ENCODE results near the gene FURIN. TPM values are rescaled to one million over a fixed set of nuclear protein-coding genes. Genes with fewer than 3 reads are reported as not detected.
"Not testable (repeated sequence)": the region's sequence is repeated elsewhere in the genome, so short reads cannot be mapped to it uniquely, and the experiment has no call there.

The FURIN gene
- total RNA-seq, 1 experiment from 2014 or later: 62.0 TPM

GRCh38 chr15:90893175-90894090 is 25.0 kb downstream of the FURIN start:
- Histone ChIP-seq H3K27me3 (ENCODE audit: control insufficient read depth, insufficient read depth, low read length) (no peaks in the 10 kb centered on the region), H3K36me3 (ENCODE audit: control insufficient read depth, insufficient read depth, low read length) (no peaks in the 10 kb centered on the region; the same call in 1 of the 2 replicates), H3K27ac (ENCODE audit: low read length) (no peak overlapping the region), H3K4me3 (ENCODE audit: low read depth in 2 of 2, low read length in 2 of 2) (no peak overlapping the region), H3K4me1 (ENCODE audit: control insufficient read depth, insufficient read depth, low read length) (no peaks in the 10 kb centered on the region), H3K9me3 (ENCODE audit: control insufficient read depth, insufficient read depth, low read depth, low read length) (no peaks in the 10 kb centered on the region)
- ATAC-seq (peak; percentile 21; the same call in 1 of the 2 replicates), DNase-seq (ENCODE audit: low read depth, low spot score) (no peak)
- ChIA-PET CTCF (interaction anchor here (0.6 kb wide), 1 partner anchor 178 kb away, joined by 3 read pairs; no protein-coding TSS in a partner anchor), POLR2A (interaction anchor here (0.5 kb wide), 1 partner anchor 115 kb away, joined by 3 read pairs; no protein-coding TSS in a partner anchor)
- TF ChIP-seq REST (IDR thresholded peaks at IDR 0.05; ENCODE audit: insufficient read depth in 1 of 2, low read depth in 2 of 2, low read length in 1 of 2) (no peak), CTCF (IDR thresholded peaks at IDR 0.05) (peak; percentile 73)
- no TSS peak for BruUV-seq (replicated peaks)
- in situ Hi-C loops (cut with HindIII; ENCODE audit: low pct_unique_long_range_greater_than_20kb, low sequenced_read_pairs) (no loop called here), intact Hi-C loops (cut with micrococcal nuclease; ENCODE audit: unreplicated experiment) (no loop called here)

- H3K4me3 ChIP-seq (ENCODE audit: low read depth in 2 of 2, low read length in 2 of 2): no peak overlapping the region
- TF ChIP-seq CTCF (IDR thresholded peaks at IDR 0.05): 0 out of 2 replicates have a peak, but pooled peaks have one; percentile 10
- no peak for TF ChIP-seq SIN3A (IDR thresholded peaks at IDR 0.05; ENCODE audit: borderline replicate concordance, insufficient read depth, low read depth, low read length)
- no peaks in the 10 kb centered on the region; the same call in 1 of the 2 replicates for H3K36me3 ChIP-seq (ENCODE audit: control insufficient read depth, insufficient read depth, low read length)
- intact Hi-C loops (cut with micrococcal nuclease; ENCODE audit: unreplicated experiment) (no loop called here), in situ Hi-C loops (cut with HindIII; ENCODE audit: low pct_unique_long_range_greater_than_20kb, low sequenced_read_pairs) (no loop called here)
- no peak overlapping the region for H3K27ac ChIP-seq (ENCODE audit: low read length)
- DNase-seq (ENCODE audit: low read depth, low spot score) (no peak), ATAC-seq (0 out of 2 replicates have a peak, but pooled peaks have one; percentile 26)
- no peaks in the 10 kb centered on the region for H3K4me1 ChIP-seq (ENCODE audit: control insufficient read depth, insufficient read depth, low read length)
- H3K27me3 ChIP-seq (ENCODE audit: control insufficient read depth, insufficient read depth, low read length): no peaks in the 10 kb centered on the region
- POLR2A ChIA-PET: no interaction called here
- CTCF ChIA-PET: interaction anchor here (0.9 to 1.2 kb wide), 3 partner anchors 7 to 36 kb away, joined by 3 to 4 read pairs (median 3); partner anchors contain the start of gene MAN2A2
- BruUV-seq (replicated peaks): no TSS peak
- no peaks in the 10 kb centered on the region for H3K9me3 ChIP-seq (ENCODE audit: control insufficient read depth, insufficient read depth, low read depth, low read length)
Observed at GRCh38 chr15:90895571-90896117, 27.3 kb downstream of the FURIN start.

GRCh38 chr15:90897131-90897655 is 28.8 kb downstream of the FURIN start:
- H3K36me3 ChIP-seq (ENCODE audit: control insufficient read depth, insufficient read depth, low read length); H3K9me3 ChIP-seq (ENCODE audit: control insufficient read depth, insufficient read depth, low read depth, low read length); H3K27me3 ChIP-seq (ENCODE audit: control insufficient read depth, insufficient read depth, low read length); H3K4me1 ChIP-seq (ENCODE audit: control insufficient read depth, insufficient read depth, low read length); DNase-seq (ENCODE audit: low read depth, low spot score); ATAC-seq; in situ Hi-C loops (cut with HindIII; ENCODE audit: low pct_unique_long_range_greater_than_20kb, low sequenced_read_pairs); H3K4me3 ChIP-seq (ENCODE audit: low read depth in 2 of 2, low read length in 2 of 2); intact Hi-C loops (cut with micrococcal nuclease; ENCODE audit: unreplicated experiment); BruUV-seq (replicated peaks); H3K27ac ChIP-seq (ENCODE audit: low read length): not testable (repeated sequence)
- CTCF ChIA-PET: interaction anchor here (0.7 kb wide), 1 partner anchor 14 kb away, joined by 4 read pairs; no protein-coding TSS in a partner anchor
- POLR2A ChIA-PET: interaction anchor here (0.6 kb wide), 1 partner anchor 1758 kb away, joined by 4 read pairs; no protein-coding TSS in a partner anchor
